ENCODE results near the gene NSD1.
"Not testable (repeated sequence)": the region's sequence is repeated elsewhere in the genome, so short reads cannot be mapped to it uniquely, and the experiment has no call there.

Gene NSD1

DNA sequence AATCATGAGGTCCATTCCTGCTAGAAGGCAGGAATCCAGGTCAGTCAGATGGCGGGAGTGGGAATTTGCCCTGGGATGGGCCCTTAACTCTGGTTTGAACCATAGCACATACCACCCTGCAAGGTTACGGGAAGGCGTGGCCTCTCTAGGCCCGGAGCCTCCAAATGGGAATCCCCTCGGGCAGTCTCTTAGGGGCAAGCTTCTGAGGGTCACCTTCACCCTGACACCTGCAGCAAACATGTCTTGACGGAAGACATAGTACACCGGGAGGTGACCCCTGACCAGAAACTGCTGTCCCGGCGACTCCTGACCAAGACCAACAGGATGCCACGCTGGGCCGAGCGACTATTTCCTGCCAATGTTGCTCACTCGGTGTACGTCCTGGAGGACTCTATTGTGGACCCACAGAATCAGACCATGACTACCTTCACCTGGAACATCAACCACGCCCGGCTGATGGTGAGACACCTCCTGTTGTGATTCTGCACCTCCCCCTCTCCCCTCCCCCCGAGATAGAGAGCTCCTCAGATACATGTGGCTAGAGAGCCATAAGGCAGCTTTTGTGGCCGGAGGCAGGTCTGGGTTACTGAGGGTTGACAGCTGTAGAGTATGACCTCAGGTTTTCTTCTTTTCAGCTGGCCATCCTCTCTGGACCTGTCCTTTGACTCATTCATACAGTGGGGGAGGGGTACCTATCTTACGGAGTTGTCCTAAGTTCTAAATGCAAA is 171.0 kb downstream of the NSD1 start:
- FAIRE-seq: no peak
- DNase-seq (ENCODE audit: low spot score): no peak

DNA sequence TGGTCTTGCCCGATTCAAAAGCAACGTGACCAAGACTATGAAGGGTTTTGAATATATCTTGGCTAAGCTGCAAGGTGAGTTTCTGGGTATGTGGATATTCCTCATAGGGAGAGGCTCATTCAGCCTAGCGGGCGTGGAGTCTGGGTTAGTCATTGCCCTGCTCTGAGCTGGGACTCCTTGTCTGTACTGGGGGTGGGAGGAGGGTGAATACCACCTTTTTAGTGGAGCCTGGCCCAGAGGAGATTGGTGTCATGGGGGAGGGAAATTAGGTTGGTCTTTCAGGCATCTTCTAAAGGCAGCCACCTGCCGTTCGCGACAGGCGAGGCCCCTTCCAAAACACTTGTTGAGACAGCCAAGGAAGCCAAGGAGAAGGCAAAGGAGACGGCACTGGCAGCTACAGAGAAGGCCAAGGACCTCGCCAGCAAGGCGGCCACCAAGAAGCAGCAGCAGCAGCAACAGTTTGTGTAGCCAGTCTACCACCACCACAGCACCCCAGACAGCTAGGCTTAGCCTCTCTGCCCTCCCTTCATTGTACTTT is 172.6 kb downstream of the NSD1 start:
- not testable (repeated sequence) for FAIRE-seq; DNase-seq (ENCODE audit: low spot score)

DNA sequence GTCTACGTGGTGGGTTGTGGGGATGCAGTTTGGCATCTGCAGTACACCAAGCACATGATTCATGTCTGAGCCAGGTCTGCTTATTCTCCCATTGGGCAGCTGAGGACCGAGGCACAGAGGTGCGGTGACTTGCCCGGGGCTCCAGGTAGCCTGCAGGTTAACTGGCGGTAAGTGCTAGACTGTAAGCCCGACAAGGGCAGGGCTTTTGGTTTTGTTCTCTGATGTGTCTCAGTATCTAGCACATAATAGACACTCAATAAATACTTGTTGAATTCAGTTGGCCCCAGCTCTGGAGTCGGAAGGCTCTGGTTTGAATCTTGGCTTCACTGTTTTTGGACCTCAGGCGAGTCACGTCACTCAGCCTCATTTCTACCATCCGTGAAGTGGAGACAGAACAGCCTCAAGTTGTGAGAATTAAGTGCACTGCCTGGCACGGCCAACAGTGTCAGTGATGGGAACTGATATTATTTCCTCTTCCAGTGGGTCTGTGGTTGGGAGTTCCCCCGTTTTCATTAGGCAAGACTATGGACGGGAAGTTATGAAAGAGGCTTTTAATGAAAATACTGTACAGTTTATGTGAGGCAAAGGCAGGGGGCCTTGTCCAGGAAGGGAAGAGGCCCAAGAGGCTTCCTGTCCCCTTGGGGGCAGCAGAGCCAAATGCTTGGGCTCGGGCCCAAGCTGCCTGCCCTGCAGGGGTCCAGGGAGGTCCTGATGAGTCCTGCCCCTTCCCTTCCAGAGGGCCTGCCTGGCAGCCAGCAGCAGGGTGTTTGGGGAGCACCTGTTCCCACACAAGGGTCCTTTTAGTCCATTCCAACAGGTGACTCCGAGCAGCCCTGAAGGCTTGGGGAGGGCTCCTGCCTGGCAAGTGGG is 173.3 kb downstream of the NSD1 start:
- FAIRE-seq (no peak), DNase-seq (ENCODE audit: low spot score) (no peak)

DNA sequence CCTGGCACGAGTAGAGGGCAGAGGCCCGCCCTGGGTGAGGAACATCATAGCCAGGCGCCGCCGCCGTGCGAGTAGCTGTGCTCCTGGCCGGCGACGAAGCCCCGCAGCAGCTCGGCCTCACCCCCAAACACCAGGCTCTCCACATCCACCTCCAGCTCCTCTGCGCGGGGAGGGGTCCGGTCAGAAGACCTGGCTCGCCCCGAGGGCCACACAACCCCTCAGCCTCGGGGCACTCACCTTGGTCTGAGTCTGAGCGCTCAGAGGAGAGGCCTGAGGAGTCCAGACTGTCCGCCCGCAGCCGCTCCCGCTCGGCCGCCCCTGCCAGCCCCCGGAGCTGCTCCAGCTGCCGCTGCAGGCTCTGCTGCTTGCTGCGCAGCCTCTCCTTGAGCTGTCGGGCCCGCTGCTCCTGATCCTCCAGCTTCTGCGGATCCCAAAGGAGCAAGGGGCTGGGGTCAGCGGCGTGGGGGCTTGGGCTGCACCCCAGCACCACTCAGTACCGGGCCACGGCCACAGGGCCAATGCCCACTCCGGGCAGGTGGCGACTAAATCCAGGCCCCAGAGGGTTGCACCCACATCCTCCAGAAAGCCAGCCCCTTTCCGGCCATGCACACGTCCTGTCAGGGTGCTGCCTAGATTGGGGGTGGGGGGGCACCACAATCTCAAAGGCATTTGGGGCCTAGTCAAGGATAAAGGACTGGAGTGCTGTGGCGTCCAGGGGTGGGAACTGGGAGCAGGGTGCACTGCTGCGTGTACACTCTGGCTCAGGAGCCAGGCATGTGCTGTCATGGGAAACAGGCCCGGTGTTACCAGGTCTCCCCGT is 174.2 kb downstream of the NSD1 start:
- DNase-seq (ENCODE audit: low spot score) (no peak), FAIRE-seq (no peak)

DNA sequence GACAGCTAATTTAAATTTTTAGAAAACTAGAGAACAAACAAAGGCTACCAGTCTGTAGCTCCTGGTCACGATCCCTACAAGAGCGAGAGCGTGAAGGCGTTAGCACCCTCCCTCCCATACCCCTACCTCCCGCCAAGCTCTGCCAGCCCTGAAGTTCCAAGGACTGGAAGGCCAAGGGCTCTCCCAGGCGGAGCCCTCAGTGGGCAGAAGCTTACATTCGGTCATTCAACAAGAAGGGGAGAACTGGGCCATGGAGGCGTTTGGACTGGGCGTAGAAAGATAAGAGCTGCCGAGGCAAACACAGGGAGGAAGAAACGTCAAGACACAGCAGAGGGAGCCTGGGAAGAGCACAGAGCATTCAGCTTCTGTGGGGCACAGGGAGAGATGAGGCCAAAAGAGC is 175.2 kb downstream of the NSD1 start:
- no peak for FAIRE-seq
- DNase-seq (ENCODE audit: low spot score): no peak

DNA sequence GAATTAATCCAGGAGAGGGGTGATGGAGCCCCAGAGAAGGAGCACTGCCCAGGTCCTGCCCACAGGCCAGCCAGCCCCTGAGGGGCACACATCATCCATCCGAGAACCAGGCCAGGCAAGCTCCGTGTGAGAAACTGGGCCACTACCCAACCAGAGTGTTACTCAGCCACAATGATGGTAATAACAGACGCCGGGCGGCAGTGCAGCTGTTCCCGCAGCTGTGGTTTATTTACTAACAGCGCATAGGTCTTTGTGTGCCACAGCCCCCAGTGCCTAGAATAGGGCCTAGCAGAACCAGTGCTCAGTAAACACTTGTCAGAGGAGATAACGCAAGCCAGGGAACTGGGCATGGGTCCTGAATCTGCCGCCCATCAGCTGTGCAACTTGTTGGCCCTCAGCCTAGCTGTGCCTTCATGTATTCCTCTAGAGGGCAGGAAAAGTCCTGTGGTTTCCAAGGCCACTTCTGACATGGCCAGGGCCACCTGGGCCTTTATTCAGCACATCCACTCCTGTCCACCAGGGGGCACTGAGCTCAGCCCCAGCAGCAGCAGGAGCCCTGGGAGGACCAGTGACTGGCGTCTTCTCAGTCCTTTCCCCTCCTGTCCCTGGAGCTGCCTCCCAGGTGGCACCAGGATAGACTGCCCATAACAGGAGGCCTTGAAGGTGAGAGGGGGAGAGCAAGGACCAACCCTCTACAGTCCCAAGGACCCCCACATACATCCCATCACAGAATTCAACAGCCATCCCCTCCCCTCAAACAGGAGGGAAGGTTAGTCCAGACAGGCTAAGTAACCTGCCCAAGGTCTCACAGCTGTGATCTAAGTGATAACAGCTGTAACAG is 176.0 kb downstream of the NSD1 start:
- FAIRE-seq (no peak), DNase-seq (ENCODE audit: low spot score) (peak; percentile 66)

DNA sequence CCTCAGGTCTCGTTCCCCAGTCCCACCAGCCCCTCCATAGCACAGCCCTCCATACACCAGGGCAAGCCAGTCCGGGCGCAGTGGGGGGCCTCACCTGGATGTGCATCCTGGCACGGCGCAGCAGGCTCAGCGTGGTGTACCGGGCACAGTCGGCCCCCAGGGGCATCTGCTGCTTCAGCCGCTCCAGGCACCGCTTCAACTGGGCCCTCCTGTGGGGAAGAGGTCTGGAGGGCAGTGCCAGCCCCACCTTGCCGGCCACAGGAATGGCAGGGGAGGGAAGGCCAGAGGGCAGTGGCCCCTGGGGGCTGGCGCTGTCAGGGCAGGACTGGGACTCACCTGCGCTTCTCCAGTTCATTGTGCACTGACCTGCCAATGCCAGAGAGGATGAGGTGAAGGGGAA is 176.8 kb downstream of the NSD1 start:
- DNase-seq (ENCODE audit: low spot score) (no peak), FAIRE-seq (no peak)

DNA sequence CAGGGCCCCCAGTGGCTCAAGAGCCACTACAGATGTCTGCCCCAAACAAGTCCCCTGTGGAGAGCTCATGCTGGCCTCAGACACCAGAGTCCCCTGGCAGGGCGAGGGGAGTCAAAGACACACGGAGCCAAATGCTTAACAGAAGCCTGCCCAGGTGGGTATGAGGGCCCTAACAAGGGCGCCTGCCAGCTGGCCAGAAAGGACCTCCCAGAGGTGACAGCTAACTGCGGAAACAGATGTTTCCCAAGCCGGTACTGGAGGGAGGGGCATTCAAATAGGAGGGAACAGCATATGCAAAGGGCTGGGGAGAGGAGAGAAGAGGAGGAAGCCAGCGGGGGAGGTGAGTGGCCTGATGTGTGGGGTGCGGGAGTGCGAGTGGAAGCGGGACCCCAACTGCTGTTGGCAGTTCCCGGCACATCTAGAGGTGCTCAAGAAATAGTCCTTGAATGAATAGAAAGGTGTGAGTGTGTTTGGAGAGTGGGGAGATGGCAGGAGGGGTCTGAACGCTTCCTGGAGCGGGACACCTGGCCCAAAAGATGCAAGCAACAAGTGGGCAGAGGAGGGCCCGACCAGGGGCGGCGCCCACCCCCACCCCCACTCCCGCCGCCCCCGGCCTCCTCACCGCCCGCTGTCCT is 177.3 kb downstream of the NSD1 start:
- DNase-seq (ENCODE audit: low spot score) (no peak), FAIRE-seq (no peak)

DNA sequence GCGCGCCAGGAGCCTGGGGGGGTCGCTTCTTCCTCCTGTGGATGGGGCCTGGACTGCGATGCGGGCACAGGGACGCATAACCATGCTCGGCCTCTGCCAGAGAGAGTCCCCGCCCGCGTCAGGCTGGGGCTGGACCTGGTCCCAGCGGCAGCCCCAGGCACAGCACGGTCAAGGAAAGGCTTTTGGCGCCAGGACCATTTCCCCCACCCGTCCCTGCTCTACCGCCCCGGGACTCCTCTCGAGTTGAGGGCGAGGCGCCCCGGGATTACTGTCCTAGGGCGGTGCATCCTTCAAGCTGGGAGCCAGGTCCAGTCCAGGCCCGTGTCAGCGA is 177.8 kb downstream of the NSD1 start:
- DNase-seq (ENCODE audit: low spot score) (no peak), FAIRE-seq (no peak)

DNA sequence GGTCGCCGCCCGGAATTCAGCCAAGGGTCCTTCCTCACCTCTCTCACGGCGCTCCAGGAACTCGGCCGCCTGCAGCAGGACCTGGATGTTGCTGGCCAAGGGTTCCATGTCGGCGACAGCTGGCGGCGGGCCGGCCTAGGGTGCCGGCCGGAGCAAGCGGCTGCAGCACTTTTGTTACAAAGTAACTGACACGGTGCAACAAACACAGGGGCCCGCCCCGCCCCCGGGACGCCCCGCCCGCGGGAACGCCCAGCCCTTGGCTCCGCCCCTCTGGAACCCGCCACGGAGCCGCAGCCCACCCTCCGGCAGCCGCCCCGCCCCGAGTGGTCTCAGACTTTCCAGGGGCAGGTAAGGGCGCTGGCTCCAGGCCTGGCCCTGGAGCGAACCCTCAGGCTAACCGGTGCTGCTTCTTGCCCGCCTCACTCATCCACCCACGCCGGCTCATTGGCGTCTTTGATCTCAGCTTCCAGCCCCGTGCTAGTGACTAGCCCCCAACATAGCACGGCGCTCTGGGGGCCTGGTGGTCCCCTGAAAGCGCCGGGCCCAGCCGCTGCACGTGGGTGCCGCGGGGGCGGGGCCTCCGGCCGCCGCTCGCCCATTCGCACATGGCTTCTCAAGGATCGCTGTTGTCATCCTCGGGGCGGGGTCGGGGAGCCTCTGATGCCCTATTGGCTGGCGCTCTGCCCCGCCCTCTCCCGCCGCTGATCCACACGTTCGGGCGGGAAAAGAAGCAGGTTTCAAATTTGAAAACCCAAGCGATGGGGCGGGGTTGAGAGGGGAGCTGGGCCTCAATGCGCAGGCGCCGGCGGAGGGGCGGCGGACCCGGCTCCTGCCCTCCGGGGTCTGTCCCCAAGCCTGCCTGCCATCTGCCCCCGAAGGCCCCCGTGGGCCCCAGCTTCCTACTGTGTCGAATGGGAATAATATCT is 178.4 kb downstream of the NSD1 start, which contains the start of gene MXD3:
Gene MXD3 (minus strand): TSS at position 176 of the 926 bp plus-strand sequence. CDS start 68 bp downstream, at position 108.
- no peak for FAIRE-seq
- peak; percentile 98 for DNase-seq (ENCODE audit: low spot score)

DNA sequence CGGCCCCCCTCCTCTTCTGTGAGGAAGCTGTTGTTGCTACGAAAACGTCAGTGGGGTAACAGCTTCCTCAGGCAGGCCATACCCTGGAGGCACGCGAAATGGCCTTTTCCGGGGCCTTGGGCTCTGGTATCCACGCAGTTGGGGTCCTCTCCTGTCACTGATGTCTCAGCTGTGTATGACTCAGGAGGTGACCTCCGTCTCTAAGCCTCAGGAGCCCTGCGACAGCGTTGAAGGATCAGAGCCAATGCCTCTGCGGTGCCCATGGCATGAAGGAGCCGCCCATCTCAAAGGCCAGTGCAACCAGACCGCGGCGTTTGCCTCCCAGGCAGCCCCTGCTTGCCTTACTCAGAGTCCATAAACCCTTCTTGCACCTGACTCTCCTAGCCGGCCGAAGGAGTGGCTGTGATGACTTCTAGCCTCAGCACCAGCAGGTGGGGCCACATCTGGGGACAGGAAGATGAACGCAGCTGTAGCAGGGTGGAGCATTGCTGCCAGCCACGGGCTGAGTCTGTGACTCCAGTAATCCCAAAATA is 179.1 kb downstream of the NSD1 start:
- FAIRE-seq: no peak
- peak; percentile 65 for DNase-seq (ENCODE audit: low spot score)

DNA sequence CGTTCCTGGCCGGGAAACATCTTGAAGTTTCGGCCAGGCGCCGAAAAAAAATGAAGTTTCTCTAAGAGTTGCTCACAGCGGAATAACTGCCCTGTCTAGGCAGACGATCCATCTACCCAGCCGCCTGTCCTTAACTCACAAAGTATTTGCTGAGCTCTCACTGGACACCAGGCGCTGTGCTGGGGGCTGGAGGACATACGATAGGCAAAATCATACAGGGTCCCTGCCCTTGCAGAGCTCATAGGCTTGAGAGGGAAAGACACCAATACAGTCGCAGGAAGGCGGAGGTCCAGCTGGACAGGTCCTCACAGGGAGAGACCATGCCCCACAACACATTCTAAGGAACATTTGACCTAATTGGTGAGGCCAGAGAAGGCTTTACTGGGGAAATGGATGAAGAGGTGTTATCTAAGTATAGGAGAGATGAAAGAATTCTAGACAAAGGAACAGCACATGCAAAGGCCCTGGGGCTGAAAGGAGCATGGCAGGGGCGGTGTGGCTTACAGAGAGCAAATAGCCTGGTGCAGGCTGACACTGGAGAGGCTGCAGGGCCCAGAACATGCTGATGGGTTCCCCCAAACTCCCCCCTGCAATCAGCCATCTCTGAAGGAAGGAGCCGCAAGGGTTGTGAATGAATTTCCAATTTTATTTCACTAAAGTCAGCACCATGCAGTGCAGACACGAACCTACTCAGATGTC is 180.1 kb downstream of the NSD1 start:
- FAIRE-seq (no peak), DNase-seq (ENCODE audit: low spot score) (no peak)

DNA sequence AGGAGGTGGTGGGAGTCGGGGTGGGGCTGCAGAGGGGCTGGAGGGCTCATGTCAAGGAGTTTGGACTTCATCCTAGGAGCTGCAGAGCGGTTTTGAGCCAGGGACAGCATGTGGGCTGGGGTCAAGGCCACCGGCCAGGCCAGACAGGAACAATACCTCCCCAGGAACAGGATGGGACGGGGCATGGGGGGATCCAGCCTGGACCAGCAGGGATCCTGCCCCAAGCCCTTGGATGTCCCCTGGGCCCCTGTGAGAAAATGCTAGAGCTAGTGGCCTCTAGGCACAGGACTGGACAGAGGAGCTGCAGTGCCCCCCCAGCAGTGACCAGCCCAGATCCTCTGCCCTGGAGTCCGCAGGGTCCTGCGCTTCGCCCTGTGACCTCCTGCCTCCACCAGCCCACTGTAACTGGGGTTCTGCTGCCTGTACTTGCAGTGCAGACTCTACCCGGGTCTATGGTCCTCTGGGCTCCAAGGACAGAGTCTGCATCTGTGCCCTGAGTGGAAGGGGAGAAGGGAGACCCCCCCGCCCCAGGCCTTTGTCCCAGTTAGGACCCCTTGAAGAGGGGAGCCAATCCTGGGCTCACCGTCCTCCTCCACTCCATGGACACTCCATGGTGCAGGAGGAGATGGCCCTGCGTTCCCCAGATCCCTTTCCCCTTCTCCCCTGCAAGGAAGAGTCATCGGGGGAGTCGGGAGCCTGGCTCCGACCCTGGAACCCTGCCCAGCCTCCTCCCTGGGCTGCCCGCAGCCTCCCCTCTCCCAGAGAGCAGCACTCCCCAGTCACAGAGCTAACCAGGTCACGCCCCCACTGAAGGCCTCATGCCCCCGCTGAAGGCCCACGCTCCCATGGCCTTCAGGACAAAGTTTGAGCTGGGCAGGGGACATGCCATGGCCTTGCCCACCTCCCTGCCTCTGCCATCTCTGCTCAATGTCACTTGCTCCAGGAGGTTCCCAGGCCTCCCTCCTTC is 181.1 kb downstream of the NSD1 start:
- no peak for FAIRE-seq
- DNase-seq (ENCODE audit: low spot score): no peak

DNA sequence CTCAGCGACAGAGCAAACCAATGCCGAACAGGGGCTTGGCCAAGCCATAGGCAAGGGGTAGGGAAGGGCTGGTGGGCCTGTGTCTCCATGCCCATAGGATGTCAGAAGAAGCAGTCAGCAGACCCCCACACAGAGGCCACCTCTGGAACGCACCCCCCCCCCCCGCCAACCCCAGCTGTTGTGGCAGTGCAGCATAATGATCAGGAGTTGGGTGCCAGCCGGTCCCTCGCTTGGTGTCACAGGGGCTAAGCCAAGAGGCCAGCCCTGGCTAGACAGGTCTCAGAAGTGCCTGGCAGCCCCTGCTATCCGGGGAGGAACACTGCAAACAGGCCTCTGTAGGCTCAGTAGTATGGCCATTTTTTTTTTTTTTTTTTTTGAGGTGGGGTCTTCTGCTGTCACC is 181.8 kb downstream of the NSD1 start:
- DNase-seq (ENCODE audit: low spot score): no peak
- FAIRE-seq: no peak

DNA sequence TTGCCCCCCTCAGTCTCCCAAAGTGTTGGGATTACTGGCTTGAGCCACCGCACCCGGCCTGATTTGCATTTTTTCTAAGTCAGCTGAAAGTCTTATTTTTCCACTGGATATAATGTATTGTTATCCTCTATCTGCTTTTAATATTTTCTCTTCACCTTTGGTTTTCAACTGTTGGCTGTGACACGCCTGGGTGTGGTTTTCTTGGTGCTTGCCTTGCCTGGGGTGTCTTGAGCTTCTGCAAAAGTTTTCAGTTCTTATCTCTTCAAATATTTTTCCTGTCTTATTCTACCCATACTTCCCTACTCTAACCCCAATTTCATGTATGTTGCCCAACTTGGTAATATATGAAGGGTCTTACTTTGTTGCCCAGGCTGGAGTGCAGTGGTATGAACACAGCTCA is 182.4 kb downstream of the NSD1 start:
- FAIRE-seq: no peak
- DNase-seq (ENCODE audit: low spot score): no peak

DNA sequence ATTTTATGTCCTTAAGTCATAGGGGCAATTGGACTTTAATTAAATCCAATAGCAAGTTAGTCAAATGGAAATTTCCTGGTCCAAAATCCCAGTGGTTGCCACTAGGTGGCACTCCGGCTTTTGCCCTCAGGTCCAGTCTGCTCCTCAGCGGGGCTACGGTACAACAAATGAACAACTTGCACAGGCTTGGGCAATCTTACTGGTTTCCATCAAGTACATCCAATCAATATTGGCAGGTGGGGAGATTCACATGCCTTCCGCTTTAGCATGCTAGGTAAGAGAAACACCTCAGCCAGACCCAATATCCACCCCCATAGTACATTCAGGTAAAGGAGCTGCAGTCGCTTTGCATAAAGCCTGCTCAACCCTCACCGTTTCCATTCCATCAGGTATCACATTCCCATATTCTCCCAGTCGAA is 184.4 kb downstream of the NSD1 start:
- FAIRE-seq (no peak), DNase-seq (ENCODE audit: low spot score) (peak; percentile 60)

Data from urothelium cell line (cell line).